Vagina (tissue), 2 donors: ENCODE data around the gene COL27A1. TPM values are rescaled to one million over a fixed set of nuclear protein-coding genes. Genes with fewer than 3 reads are reported as not detected.

Experiments used
- DNase-seq, 2 donors: peaks; one replicate each; pipeline ENCODE4 v3.0.0-alpha.2; 2017; ENCODE audit errors: extremely low spot score in 2 of 2
- H3K27ac ChIP-seq: fragments of 200-600 bp; sonication (generic); one replicate; pipeline ENCODE4 v1.5.1; 2019
- H3K27me3 ChIP-seq: fragments of 200-600 bp; sonication (generic); one replicate; pipeline ENCODE4 v1.5.1; 2019
- H3K36me3 ChIP-seq, 2 donors: fragments of 200-600 bp; sonication (generic); one replicate each; pipeline ENCODE4 v1.5.1; 2017 to 2019
- H3K4me1 ChIP-seq: fragments of 200-600 bp; sonication (generic); one replicate; pipeline ENCODE4 v1.5.1; 2019
- H3K4me3 ChIP-seq, 2 donors: fragments of 200-600 bp; sonication (generic); 1 replicate in 1 of 2; 2 replicates in 1 of 2; pipeline ENCODE4 v1.5.1; 2016 to 2019
- H3K9me3 ChIP-seq: fragments of 200-600 bp; sonication (generic); one replicate; pipeline ENCODE4 v1.5.1; 2019
- CTCF ChIP-seq, 3 experiments: fragments of 450-650 bp in 2 of 3; fragments of 200-600 bp in 1 of 3; sonication (generic) in 1 of 3; IDR thresholded peaks; one replicate each; pipeline ENCODE4 v1.5.1; 2017 to 2019; ENCODE audit warnings: antibody characterized with exemption in 3 of 3, mild to moderate bottlenecking in 2 of 3, moderate library complexity in 2 of 3
- POLR2A ChIP-seq, 2 donors: fragments of 450-650 bp; IDR thresholded peaks; one replicate each; pipeline ENCODE4 v1.6.1; 2017; ENCODE audit warnings: antibody characterized with exemption in 2 of 2, mild to moderate bottlenecking in 2 of 2, moderate library complexity in 2 of 2
- POLR2AphosphoS5 ChIP-seq, 2 donors: sonication (generic); formaldehyde crosslinking; IDR thresholded peaks; one replicate each; pipeline ENCODE4 v1.9.0; 2017; ENCODE audit warnings: antibody characterized with exemption in 2 of 2, mild to moderate bottlenecking in 2 of 2, low read depth in 1 of 2; ENCODE audit not compliant: insufficient read depth in 1 of 2
- intact Hi-C: fragments of 100-400 bp; cut with DNase I; formaldehyde crosslinking; loops from one replicate; pipeline ENCODE4 v1.15.1; 2023
- total RNA-seq: library from RNA; depleted of rRNA; stranded (reverse); fragments of >200 nt; gene quantifications from one replicate; pipeline ENCODE4 v1.2.3, GENCODE V29; 2016

COL27A1 gene
- total RNA-seq, 1 donor from 2014 or later = 17.2 TPM

- Histone ChIP-seq H3K4me1 (peaks cover 97% of the 10 kb centered on the region), H3K27ac (peak overlapping the region; percentile 88), H3K27me3 (no peaks in the 10 kb centered on the region), H3K9me3 (no peaks in the 10 kb centered on the region), H3K4me3 (no peak overlapping the region), H3K36me3 (no peaks in the 10 kb centered on the region)
- intact Hi-C loops = no loop called here
- DNase-seq = no peak
- TF ChIP-seq POLR2AphosphoS5 (IDR thresholded peaks at IDR 0.05; ENCODE audit: insufficient read depth in 1 of 2, low read depth in 1 of 2) (no peak), POLR2A (IDR thresholded peaks at IDR 0.05) (no peak), CTCF (IDR thresholded peaks at IDR 0.05) (no peak)
These were observed 22.2 kb downstream of the COL27A1 start for GRCh38 chr9:114177423-114178064.

DNA sequence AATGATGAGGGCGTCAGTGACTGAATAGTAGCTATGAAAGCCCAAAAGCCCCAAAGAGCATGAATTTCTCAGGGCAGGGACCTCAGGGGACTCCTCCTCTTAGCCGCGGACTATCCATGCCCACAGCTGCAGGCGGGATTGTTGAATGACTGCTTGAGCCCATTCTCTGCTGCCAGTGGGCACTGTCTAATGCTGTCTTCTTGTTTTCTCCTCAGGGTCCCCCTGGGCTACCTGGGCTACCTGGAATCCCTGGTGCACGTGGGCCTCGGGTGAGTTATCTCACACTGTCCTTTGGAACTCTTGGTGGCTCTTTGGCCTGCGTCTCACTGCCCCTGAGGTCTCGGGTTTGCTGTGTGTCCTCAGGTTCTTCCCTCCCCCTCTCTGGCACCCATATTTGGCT lies 22.7 kb downstream of the COL27A1 start:
- intact Hi-C loops = no loop called here
- TF ChIP-seq CTCF (IDR thresholded peaks at IDR 0.05) (no peak), POLR2AphosphoS5 (IDR thresholded peaks at IDR 0.05; ENCODE audit: insufficient read depth in 1 of 2, low read depth in 1 of 2) (no peak), POLR2A (IDR thresholded peaks at IDR 0.05) (no peak)
- no peak for DNase-seq
- Histone ChIP-seq H3K27ac (peak overlapping the region; percentile 88), H3K9me3 (no peaks in the 10 kb centered on the region), H3K4me1 (peaks cover 92% of the 10 kb centered on the region), H3K4me3 (no peak overlapping the region), H3K27me3 (no peaks in the 10 kb centered on the region), H3K36me3 (no peaks in the 10 kb centered on the region)

DNA sequence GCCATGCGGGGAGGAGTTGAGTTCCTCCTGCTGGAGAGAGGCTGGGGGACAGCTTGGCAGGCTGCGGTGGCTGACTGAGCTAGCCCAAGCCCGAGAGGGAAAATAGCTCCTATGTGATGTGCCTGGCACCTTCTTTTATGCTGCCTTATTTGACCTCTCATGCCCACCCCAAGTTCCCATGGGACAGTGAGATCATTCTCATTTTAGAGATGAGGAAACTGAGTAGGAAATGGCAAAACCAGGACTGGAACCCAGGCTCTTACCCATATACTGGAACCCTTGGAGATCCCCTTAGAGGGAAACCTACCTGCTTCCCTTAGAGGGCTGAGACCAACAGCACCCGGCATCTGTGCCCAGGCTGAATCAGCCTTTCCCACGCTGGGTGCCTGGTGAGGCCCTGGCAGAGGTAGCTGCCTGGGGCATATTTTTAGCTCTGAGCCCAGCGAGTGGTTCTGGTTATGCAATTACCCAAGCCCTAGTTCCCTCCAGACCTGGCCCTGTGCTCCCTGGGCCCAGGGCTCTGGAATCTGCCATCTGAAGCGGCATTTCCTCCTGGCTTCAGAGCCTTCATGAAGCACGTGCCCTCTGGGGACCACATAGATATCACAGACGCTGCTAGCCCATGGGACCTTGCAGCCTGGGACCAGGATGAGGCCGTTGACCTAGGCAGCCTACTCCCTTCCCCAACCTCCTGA lies 23.6 kb downstream of the COL27A1 start:
- DNase-seq = no peak
- Histone ChIP-seq H3K4me1 (peaks cover 84% of the 10 kb centered on the region), H3K27ac (peak overlapping the region; percentile 88), H3K9me3 (no peaks in the 10 kb centered on the region), H3K36me3 (no peaks in the 10 kb centered on the region), H3K27me3 (no peaks in the 10 kb centered on the region), H3K4me3 (no peak overlapping the region)
- TF ChIP-seq POLR2A (IDR thresholded peaks at IDR 0.05) = no peak
- TF ChIP-seq CTCF (IDR thresholded peaks at IDR 0.05) = no peak
- peak in 1 of 2 donors; percentile 44 for TF ChIP-seq POLR2AphosphoS5 (IDR thresholded peaks at IDR 0.05; ENCODE audit: insufficient read depth in 1 of 2, low read depth in 1 of 2)
- intact Hi-C loops = no loop called here

GRCh38 chr9:114179516-114179915 lies 24.2 kb downstream of the COL27A1 start:
- Histone ChIP-seq H3K4me3 (no peak overlapping the region), H3K27me3 (no peaks in the 10 kb centered on the region), H3K4me1 (peaks cover 83% of the 10 kb centered on the region), H3K27ac (peak overlapping the region; percentile 88), H3K36me3 (no peaks in the 10 kb centered on the region), H3K9me3 (no peaks in the 10 kb centered on the region)
- intact Hi-C loops = no loop called here
- no peak for TF ChIP-seq POLR2A (IDR thresholded peaks at IDR 0.05)
- DNase-seq = no peak

DNA sequence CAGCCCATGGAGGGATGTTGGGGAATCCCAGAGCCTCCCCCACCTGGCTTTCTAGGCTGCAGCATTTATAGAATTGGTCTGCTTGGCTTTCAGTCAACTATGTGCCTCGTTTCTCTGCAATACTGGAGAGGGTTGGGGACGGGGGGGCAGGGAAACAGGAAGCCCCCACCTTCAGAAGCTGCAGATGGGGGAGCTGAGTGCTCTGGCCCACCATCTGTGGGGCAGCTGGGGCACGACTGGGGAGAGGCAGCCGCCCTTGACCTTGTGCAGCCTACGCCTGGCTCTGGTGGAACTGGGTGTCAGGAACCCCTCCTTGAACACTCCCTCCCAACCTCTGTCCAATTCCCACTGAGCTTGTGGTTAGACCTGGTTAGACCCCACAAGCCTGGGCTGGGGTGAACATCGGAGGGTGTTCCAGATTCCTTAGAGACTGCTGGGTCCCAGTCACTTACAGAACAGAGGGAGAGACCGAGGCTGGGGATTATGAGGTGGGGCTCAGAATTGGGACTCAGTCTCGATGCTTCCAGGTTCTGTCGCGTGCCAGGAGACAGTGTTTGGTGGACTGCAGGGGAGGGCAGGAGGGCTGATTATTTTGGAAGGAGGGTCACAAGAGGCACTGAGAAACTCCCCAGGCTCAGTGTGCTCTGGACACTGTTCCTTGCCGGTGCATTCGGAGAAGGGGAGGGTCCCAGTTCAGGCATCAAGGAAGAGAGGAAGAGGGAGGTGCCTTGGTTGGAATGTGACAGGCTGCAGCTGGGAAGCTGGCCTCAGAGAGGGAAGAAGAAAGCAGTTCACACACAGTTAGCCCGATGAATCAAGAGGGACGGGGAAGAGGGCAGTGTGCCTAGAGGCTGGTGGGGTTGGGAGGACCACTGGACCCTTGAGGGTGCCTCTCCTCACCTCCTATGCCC lies 25.6 kb downstream of the COL27A1 start:
- Histone ChIP-seq H3K4me1 (peaks cover 68% of the 10 kb centered on the region), H3K4me3 (no peak overlapping the region)
- intact Hi-C loops = no loop called here

More for the DNA sequence above, 25.6 kb downstream of the COL27A1 start:
- TF ChIP-seq POLR2AphosphoS5 (IDR thresholded peaks at IDR 0.05; ENCODE audit: insufficient read depth in 1 of 2, low read depth in 1 of 2) = no peak
- TF ChIP-seq CTCF (IDR thresholded peaks at IDR 0.05) = no peak
- no peak for TF ChIP-seq POLR2A (IDR thresholded peaks at IDR 0.05)
- Histone ChIP-seq H3K27ac (peak overlapping the region; percentile 88), H3K9me3 (no peaks in the 10 kb centered on the region), H3K27me3 (no peaks in the 10 kb centered on the region), H3K36me3 (no peaks in the 10 kb centered on the region)
- DNase-seq = no peak
